NCI-H510A (cell line): ENCODE data around the gene ARMH1.
"Not testable (repeated sequence)": the region's sequence is repeated elsewhere in the genome, so short reads cannot be mapped to it uniquely, and the experiment has no call there.

Experiments
- DNase-seq: peaks from one replicate; lab custom pipeline; 2025; lab: John Stamatoyannopoulos, UW

ARMH1 gene

DNA sequence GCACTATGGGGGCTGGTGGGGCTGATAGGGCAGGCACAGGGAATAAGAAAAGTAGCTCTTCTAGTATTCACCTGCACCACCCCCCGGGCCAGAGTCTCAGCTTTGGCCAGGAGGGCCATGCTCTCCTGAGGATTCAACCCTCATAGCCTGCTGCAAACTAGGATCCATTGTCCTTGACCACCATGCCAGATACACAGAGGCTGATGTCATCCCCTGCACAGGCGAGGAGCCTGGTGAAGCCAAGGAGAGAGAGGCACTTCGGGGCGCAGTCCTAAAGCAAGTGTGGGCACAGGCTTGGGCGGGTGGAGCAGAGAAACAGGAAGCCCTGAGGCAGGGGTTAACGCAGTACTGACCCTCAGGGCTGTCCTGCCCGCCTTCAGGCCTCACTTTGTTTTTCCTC lies 29.7 kb upstream of the ARMH1 start:
- no peak for DNase-seq

DNA sequence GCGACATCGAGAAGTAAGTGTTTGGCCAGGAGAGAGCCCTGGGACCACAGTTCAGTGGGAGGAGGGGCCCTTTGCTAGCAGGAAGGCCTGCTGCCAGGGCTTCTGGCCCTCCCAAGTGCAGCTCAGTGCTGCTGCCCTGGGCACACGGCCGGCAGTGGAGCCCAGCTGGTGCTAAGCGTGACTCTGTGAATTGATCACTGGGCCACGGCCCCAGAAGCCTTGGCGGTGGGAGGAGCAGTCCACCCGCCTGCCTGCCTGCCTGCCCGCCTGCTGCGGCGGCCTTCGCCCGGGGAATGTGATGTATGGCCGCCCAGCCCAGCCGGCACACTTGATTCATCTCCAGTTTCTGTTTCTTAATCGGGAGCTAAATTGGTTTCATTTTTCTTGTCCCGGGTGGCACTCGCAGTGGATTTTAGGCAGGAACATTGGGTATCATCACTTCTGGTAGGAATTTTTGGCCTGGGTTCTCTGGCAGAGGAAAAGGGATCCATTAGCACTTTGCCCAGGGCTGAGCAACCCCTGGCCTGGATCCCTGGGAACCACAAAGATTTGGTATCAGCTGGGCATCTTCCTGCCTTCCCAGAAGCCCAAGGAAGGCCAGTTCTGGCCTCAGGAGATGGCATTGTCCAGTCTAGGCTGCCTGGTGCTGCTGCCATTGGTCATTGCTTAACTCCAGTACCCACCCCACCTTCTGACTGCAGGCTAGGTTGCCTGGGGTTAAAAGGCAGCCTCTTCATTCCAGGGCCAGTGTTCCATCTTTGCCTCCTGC lies 28.9 kb upstream of the ARMH1 start:
- no peak for DNase-seq

DNA sequence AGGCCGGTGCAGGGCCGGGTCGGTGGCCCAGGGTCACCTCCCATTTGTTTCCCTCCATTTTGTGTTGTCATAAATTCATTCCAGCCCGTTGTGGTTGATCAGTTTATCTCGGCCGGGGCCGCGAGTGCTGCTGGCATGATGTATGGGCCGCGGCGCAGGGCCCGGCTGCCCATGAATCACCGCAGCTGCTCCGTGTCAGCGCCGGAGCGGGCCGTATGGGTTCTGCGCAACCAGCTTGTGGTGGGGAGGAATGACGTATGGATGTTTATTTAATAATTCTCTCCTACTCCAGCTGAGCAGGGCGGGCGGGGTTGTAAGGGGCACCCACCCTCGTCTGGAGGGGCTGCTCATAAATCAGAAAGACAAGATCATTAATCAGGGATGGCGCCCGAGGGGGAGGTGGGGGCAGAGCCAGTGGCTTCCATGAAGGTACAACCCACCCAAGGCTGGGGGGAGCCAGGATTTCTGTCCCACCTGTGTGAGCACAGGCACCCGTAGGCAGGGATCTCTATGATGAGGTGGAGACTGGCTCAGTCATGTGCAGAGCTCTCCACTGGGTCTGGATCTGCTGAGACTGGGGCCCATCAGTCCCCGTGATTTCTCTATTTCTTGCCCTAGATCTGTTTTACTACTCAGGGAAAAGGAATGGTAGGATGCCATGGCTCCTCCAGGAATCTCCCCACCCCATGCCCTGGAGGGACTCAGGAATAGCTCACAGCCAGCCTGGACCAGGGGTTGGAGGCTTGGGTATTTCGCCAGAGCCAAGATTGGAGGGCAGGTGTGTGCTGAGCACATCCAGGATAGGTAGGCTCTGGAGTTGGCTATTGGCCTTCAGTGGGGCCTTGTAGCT lies 28.0 kb upstream of the ARMH1 start:
- no peak for DNase-seq

DNA sequence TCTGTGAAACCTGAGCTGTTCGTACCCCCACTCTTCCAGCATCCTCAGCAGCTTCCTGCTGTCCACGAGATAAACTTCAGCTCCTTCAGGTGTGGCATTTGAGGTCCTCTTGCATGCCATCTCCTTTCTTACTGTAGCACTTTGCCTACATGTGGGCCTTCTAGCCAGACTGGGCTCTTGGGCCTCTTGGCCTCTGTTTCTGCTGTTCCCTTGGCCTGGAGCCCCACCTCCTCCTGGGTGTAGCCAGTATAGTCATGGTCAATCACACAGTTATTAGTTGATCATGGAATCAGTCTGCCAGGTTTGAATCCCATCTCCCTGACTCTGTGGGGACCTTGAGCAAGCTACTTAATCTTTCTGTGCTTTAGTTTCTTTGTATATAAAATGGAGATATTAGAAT lies 26.6 kb upstream of the ARMH1 start:
- DNase-seq: no peak

DNA sequence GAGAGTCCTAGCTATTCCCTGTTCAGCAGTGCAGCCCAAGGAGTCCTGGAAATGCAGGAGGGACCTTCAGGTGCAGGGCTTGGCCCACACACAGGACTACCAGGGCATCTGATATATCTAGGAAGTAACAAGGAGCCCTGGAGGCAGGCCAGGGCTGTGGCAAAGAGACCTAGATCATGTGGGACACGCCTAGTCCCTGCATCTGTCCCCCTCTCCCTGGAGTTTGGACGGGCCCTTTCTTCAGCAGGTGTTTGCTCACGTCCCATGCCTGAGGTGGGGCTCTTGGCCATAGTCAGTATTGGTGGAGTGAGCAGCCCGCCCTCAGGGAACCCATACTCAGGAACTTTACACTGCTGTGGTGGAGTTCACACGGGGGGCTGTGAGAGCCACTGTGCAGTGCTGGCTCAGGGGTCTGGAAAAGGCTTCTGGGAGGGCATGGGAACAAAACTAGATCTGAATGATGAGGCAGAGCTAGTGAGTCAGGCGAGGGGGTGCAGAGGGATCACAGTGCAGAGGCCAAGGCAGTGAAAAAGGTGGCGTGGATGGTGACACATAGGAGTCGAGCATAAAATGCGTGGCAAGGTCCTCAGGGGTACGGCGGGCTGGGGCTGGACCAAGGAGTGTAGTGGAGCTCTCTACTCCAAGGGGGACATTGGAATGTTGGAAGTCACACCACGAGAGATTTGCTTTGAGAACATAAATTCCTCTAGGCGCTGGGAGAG lies 25.8 kb upstream of the ARMH1 start:
- DNase-seq: no peak

DNA sequence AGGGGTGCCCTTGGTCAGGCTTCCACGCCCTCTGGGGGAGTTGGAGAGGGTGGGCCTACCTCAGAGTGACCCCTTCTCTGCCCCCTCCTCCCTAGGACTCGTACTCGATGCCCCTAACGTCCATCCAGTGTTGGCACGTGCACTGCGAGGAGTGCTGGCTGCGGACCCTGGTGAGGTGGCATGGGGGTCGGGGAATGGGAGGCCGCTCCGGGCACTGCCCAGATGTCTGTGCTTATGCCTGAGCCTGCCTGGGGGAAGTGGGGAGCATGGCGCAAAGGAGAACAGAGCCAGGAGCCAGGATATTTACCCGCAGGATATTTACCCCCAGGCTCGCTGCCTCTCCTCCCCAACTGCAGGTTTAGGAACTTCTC lies 24.7 kb upstream of the ARMH1 start:
- no peak for DNase-seq

DNA sequence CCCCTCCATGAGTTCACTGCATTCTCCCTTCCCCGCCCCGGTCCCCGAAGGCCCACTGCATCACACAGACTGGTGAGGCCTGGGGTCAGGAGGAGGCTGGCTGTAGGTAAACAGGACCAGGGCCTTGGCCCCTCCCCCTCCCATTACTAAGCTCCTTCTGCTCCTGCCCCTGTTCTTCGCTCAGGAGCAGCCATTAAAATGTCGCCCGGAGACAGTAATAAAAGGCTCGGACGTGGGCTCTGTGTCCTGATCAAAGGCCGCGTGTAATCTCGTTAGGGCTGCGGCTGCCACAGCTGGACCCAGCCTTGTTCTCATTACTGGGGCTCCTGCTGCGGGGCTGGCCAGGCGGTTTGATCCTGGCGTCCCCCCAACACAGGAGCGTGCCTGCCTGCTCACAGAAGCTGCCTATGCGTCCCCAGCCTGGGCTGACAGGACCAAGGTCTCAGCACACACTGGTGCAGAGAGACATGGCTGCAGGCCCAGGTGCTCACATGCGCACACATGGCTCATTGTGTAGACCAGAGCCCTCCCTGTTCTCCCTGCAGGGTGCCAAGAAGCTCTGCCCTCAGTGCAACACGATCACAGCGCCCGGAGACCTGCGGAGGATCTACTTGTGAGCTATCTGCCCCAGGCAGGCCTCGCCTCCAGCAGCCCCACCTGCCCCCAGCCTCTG lies 24.2 kb upstream of the ARMH1 start:
- DNase-seq: no peak

DNA sequence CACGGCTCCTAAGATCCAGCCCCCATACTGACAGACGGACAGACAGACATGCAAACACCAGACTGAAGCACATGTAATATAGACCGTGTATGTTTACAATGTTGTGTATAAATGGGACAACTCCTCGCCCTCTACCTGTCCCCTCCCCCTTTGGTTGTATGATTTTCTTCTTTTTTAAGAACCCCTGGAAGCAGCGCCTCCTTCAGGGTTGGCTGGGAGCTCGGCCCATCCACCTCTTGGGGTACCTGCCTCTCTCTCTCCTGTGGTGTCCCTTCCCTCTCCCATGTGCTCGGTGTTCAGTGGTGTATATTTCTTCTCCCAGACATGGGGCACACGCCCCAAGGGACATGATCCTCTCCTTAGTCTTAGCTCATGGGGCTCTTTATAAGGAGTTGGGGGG lies 23.4 kb upstream of the ARMH1 start:
- no peak for DNase-seq

DNA sequence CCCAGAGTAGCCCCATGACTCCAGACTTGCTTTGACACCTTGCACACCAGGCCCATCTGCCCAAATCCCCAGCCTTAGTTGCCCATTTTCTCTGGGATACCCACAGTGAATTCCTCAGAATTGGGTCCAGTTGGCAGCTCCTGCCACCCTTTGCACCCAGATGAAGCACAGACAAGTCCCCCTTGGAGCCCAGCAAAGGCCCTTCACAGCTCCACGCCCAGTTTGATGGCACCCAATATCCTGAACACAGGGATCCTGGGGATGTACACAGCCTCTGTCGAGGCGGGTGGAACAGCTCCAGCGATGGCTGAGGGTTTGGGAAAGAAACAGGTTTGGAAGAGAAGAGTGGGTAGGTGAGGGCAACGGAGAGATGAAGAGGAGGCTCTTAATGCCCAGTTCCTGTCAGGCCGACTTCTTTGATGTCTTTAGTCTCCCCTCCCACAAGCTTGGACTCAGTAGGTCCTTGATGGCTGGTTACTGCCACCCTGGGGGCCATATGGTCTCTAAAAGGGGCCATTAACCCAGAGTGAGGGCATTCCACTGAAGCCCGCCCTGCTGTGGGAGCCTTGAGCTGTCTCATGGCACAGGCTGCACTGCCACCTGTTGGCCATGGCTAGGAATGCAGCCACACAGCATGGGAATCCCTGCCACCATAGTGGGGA lies 21.9 kb upstream of the ARMH1 start:
- no peak for DNase-seq

DNA sequence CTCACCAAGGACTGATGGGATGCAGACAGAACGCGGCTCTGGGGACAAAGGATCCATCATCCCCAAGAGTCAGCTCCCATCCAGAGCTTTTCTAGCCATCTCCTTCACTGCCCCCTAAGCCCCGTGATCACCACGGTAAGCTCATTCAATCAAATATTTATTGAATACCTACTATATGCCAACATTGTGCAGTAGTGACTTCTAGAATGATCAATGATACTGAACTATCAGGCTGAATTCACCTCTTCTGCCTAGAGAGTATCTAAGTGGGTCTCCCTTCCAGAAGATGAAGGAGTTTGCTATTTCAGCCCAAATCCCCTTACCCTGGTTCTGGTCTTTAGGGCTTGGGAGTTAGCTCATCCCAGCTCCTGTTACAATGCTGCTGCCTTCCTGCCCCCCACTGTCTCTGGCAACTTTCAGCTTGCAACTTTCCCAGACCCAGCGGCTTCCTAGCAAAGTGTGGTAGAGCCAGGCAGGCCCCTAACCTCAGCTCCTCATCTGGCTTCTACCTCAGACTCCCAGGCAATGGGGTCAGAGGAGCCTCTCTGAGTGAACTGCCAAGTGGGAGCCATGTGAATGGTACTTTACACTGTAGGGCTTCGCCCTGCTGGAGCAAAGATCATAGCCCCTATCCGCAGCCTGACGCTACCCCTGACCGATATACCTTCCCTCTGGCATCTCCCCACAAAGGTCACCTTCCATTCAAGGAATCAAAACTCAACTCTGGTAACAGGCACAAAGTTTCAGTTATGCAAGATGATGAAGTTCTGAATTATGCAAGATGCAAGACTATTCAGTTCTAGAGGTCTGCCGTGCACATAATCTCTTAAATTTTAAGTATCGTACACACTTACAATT lies 21.2 kb upstream of the ARMH1 start:
- DNase-seq: no peak

DNA sequence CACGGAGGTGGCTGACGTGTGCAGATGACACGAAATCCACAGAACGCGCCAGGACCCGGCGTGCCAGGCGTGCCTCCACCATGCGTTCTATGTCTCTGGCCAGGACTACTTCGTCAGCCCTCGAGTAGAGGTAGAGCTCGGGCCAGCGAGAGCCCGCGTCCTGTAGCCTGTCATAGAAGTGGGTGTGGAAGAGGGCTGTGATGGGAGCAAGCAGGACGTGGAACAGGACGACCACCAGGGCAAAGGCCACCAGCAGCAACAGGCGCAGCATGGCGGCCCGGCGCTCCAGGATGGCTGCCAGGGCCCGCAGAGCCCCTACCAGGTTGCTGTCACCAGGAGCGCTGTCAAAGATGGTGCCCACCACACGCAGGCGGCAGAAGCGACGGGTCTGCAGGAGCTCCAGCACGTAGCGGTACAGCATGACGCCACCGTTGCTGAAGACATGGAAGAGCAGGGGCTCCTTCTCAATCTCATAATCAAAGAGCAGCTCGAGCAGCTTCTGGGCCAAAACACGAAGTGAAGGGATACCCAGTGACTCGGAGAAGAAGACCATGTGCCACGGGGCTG lies 19.8 kb upstream of the ARMH1 start:
- no peak for DNase-seq

DNA sequence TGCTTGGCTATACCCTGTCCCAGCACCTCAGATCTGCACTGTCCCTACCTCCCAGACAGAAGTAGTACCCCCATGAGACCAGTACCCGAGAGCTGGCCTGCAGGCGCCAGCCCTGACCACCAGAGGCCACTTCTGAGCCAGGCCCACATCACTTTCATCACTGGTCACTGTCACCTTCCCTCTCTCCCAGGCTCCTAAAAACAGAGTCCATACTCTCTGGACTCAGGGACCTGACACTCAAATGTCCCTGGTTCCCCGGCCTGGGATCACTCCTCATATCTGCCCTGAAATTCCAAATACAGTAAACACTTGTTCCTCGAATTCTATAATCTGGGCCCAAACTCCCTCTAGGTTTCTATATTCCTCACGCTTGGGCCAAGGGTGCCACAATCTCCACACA lies 18.9 kb upstream of the ARMH1 start:
- no peak for DNase-seq

DNA sequence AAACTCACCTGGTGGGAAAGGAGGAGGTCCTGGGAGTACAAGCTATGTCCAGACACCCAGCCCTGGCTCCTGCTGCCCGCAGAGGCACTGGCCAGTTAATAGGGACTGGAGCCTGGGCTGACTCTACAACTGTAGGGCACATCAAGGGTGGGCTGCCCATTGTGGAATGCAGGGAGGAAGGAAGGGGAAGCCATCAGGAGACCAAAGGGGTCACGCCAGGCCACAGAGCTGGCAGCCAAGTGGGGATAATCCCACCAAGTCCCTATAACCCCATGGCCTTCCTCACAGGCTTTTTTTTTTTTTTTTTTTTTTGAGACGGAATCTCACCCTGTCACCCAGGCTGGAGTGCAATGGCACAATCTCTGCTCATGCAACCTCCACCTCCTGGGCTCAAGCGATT lies 14.9 kb upstream of the ARMH1 start:
- no peak for DNase-seq

DNA sequence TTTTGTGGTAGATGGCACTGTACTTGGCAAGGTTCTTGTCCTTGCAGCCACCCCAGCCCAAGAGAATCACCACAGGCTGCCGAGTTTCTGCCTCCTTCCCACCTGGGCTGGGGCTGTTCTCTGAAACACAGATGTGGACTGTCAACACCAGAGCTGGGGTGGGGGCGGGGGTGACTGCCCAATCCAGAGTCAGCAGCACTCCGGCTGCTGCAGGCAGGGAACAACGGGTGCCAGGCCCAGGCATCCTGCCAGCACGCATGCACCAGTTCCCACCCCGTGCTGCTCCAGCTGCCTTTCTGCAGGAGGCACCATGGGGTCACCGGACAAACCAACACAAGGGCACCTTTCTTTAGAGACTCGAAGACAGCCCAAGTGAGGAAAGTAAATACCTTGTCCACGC lies 14.3 kb upstream of the ARMH1 start:
- DNase-seq: peak; percentile 42

DNA sequence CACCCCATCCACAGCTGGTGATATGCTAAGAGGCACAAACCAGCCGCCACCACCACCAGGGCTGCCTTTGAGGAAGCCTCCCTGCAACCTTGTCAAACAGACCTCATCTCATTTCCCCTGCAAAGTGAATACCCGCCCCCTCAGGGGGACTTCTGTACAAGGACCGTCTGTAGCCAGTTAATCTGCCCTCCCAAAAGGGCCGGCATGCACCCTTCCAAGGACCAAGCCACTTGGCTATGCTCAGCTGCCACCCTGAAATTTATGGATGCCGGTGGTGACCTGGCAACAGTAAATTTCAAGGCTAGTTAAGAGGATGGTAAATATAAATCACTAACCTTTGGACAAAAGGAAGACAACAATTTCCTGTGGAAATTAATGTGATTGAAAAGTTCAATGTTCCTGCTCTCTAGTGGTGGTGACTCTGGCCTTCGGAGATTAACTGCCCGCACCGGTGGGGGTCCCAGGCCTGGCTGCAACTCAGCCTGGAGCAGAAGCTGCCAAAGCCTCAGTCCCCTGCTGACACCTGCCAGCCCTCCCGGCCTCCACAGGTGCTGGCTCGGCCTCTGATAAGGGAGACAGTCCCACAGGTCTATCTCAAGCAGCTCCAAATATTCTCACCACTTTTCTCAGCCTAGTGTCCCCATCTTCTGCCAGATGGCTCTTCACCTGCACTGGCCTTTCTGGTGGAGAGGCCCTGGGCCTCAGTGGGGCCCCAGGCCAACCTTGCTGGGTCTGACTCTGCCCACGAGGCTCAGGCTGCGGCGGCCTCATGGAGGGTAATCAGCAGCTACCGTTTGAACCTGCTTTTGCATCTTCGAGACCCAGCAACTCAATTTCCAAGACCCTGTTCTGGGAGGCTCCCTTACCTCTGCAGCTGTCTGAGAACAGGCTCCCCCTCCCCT lies 12.5 kb upstream of the ARMH1 start:
- no peak for DNase-seq

DNA sequence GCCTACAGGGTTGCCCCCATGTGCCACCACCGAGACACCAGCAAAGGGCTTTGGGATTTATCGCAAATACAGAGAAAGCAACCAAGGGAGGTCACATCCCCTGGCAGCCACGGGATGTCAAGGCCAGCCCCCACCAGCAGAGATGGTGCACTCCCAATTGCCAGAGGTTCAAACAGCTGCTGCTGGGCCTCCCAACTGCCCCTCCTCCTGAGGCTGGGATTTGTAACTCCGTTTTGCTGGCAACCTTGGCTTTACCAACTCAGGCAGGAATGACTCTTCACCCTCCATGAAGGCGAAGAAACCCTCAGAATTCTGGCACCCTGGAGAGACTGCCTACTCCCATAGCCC lies 11.9 kb upstream of the ARMH1 start:
- DNase-seq: no peak

DNA sequence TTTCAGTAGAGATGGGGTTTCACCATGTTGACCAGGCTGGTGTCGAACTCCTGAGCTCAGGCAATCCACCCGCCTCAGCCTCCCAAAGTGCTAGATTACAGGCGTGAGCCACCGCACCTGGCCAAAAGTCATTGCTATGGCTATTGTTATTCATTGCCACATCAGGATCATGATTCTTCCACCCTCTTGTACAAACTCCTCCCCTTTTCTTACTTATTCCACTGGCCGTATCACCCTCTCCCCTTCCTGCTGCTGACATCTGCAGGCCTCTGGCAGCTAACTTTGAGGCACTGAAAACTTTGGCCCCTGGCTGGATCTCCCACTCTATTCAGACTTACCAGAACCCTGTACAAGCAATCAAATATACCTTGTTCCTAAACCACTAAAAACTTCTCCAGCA lies 11.1 kb upstream of the ARMH1 start:
- DNase-seq: no peak

DNA sequence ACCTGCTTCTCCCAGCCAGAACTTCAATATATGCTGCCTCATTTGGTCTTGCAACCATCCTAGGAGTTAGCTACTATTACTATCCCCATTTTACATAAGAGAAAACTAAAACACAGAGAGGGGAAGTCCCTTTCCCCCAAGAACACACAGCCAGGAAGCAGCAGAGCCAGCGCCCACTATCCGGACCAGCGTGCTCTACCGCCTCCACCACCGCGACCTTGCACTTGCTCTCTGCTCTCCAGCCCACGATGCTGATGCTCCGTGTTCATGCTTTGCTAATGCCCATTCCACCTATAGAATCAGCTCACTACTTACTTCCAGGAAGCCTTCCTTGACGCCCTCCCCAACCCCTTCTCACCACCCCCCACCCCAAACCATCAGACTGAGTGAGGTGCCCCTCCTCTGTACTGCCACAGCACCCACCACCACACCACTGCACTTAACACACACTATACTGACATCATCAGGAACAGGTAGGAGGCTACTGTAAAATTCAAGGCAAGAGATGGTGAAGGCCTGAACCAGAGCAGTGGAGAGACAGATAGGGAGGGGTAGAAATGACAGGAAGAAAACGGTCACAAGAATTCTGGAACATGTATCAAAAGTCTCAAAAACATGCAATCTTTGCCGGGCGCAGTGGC lies 9.7 kb upstream of the ARMH1 start:
- no peak for DNase-seq

DNA sequence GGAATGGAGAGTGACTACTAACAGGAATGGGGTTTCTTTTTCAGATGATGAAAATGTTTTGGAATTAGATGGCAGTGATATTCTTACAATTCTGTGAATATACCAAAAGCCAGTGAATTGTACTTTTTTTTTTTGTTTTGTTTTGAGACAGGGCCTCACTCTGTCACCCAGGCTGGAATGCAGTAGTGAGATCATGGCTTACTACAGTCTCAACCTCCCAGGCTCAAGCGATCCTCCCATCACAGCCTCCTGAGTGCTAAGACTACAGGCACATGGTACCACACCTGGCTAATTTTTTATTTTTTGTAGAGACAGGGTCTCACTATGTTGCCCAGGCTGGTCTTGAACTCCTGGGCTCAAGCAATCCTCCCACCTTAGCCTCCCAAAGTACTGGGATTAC lies 7.8 kb upstream of the ARMH1 start:
- not testable (repeated sequence) for DNase-seq
